ENCODE data around the gene PACS1. TPM values are rescaled to one million over a fixed set of nuclear protein-coding genes. Genes with fewer than 3 reads are reported as not detected.
A peak's percentile ranks its signal among the peaks of the same experiment; 100 is the strongest.
"Not testable (repeated sequence)": the region's sequence is repeated elsewhere in the genome, so short reads cannot be mapped to it uniquely, and the experiment has no call there.

The PACS1 gene
- total and polyA plus RNA-seq, 2 donors (not counting 1 experiment from before 2014, with no cell fraction given): 131 to 303 TPM

DNA sequence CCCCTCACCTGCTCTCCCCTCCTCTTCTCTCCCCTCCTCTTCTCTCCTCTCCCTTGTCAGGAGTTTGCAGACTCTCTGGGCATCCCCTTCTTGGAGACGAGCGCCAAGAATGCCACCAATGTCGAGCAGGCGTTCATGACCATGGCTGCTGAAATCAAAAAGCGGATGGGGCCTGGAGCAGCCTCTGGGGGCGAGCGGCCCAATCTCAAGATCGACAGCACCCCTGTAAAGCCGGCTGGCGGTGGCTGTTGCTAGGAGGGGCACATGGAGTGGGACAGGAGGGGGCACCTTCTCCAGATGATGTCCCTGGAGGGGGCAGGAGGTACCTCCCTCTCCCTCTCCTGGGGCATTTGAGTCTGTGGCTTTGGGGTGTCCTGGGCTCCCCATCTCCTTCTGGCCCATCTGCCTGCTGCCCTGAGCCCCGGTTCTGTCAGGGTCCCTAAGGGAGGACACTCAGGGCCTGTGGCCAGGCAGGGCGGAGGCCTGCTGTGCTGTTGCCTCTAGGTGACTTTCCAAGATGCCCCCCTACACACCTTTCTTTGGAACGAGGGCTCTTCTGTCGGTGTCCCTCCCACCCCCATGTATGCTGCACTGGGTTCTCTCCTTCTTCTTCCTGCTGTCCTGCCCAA, 206.0 kb downstream of the PACS1 start:
- H3K27ac Mint-ChIP-seq: no peak overlapping the region
- H3K4me3 Mint-ChIP-seq: no peak overlapping the region
- peaks cover 13 to 15% of the 10 kb centered on the region in 2 donors for H3K4me1 ChIP-seq (ENCODE audit: control insufficient read depth in 2 of 2, insufficient read depth in 2 of 2, low read length in 2 of 2)
- no peak overlapping the region for H3K9ac ChIP-seq (ENCODE audit: low read length)
- WGBS (ENCODE audit: insufficient coverage): 89% methylated on average over 11 of the region's 14 CpGs
- no peak overlapping the region for H3K4me3 ChIP-seq (ENCODE audit: control extremely low read depth in 1 of 5, extremely low read depth in 1 of 5, insufficient read depth in 1 of 5, low read depth in 2 of 5, low read length in 4 of 5)
- H3K36me3 ChIP-seq (replicated peaks in 1 of 2; ENCODE audit: control extremely low read depth in 1 of 2, control insufficient read depth in 1 of 2, extremely low read depth in 1 of 2, insufficient read depth in 2 of 2, low read length in 1 of 2): peaks cover 0 to 51% of the 10 kb centered on the region in 2 experiments
- H3K4me2 ChIP-seq (replicated peaks; ENCODE audit: low read depth, low read length, poor library complexity, severe bottlenecking): no peak overlapping the region
- CTCF ChIA-PET: no interaction called here
- TF ChIP-seq, protein P1, sequence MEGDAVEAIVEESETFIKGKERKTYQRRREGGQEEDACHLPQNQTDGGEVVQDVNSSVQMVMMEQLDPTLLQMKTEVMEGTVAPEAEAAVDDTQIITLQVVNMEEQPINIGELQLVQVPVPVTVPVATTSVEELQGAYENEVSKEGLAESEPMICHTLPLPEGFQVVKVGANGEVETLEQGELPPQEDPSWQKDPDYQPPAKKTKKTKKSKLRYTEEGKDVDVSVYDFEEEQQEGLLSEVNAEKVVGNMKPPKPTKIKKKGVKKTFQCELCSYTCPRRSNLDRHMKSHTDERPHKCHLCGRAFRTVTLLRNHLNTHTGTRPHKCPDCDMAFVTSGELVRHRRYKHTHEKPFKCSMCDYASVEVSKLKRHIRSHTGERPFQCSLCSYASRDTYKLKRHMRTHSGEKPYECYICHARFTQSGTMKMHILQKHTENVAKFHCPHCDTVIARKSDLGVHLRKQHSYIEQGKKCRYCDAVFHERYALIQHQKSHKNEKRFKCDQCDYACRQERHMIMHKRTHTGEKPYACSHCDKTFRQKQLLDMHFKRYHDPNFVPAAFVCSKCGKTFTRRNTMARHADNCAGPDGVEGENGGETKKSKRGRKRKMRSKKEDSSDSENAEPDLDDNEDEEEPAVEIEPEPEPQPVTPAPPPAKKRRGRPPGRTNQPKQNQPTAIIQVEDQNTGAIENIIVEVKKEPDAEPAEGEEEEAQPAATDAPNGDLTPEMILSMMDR (IDR thresholded peaks at IDR 0.05): no peak
- TF ChIP-seq EZH2 (IDR thresholded peaks at IDR 0.05; ENCODE audit: borderline replicate concordance, insufficient read depth, low read depth, low read length, poor library complexity, severe bottlenecking): no peak
- ATAC-seq (ENCODE audit: low read depth) (no peak), DNase-seq (no peak)
- POLR2A ChIA-PET: no interaction called here
- H3K9me3 Mint-ChIP-seq (ENCODE audit: insufficient read depth): no peaks in the 10 kb centered on the region
- H4K20me1 ChIP-seq (ENCODE audit: control insufficient read depth, insufficient read depth, low read length, poor library complexity, severe bottlenecking): peaks cover 56% of the 10 kb centered on the region
- H3K27me3 Mint-ChIP-seq: peaks cover 3% of the 10 kb centered on the region
- H3K79me2 ChIP-seq (ENCODE audit: control insufficient read depth, insufficient read depth, low read length): peaks cover 19% of the 10 kb centered on the region
- intact Hi-C loops (cut with micrococcal nuclease): no loop called here
- H3K9me3 ChIP-seq (ENCODE audit: control extremely low read depth in 1 of 3, control insufficient read depth in 2 of 3, insufficient read depth in 1 of 3, low read length in 2 of 3): no peaks in the 10 kb centered on the region
- peaks cover 20% of the 10 kb centered on the region for H3K4me1 Mint-ChIP-seq
- no peak overlapping the region for H3K27ac ChIP-seq (ENCODE audit: low read length in 2 of 2)
- H3K27me3 ChIP-seq (replicated peaks in 1 of 4; ENCODE audit: control extremely low read depth in 1 of 4, control insufficient read depth in 3 of 4, insufficient read depth in 4 of 4, low read length in 3 of 4): peaks cover 0 to 16% (median 3%) of the 10 kb centered on the region in 4 experiments
- H2AFZ ChIP-seq (ENCODE audit: insufficient read depth, low read depth, low read length, poor library complexity, severe bottlenecking): no peak overlapping the region

DNA sequence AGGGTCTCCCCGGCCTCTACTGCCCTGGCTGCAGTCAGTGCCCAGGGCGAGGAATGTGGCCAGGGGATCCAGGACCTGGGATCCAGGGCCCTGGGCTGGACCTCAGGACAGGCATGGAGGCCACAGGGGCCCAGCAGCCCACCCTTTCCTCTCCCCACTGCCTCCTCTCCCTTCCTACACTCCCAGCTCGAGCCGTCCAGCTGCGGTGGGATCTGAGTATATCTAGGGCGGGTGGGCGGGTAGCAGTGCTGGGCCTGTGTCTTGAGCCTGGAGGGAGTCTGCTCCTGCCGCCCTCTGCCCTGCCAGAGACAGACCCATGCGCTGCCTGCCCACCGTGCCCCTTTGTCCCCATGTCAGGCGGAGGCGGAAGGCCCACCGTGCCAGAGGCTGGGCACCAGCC, 206.5 kb downstream of the PACS1 start:
- H2AFZ ChIP-seq (ENCODE audit: insufficient read depth, low read depth, low read length, poor library complexity, severe bottlenecking); H3K27me3 Mint-ChIP-seq; H3K4me3 ChIP-seq (ENCODE audit: control extremely low read depth in 1 of 5, extremely low read depth in 1 of 5, insufficient read depth in 1 of 5, low read depth in 2 of 5, low read length in 4 of 5); H3K9me3 ChIP-seq (ENCODE audit: control extremely low read depth in 1 of 3, control insufficient read depth in 2 of 3, insufficient read depth in 1 of 3, low read length in 2 of 3); H3K9me3 Mint-ChIP-seq (ENCODE audit: insufficient read depth); H3K9ac ChIP-seq (ENCODE audit: low read length); DNase-seq; ATAC-seq (ENCODE audit: low read depth); H3K4me2 ChIP-seq (replicated peaks; ENCODE audit: low read depth, low read length, poor library complexity, severe bottlenecking); H3K27ac ChIP-seq (ENCODE audit: low read length in 2 of 2); CTCF ChIA-PET; intact Hi-C loops (cut with micrococcal nuclease); POLR2A ChIA-PET: not testable (repeated sequence)
- H3K4me3 Mint-ChIP-seq: peak overlapping the region; percentile 64
- Histone ChIP-seq H3K4me1 (ENCODE audit: control insufficient read depth in 2 of 2, insufficient read depth in 2 of 2, low read length in 2 of 2) (peaks cover 14 to 17% of the 10 kb centered on the region in 2 donors), H4K20me1 (ENCODE audit: control insufficient read depth, insufficient read depth, low read length, poor library complexity, severe bottlenecking) (peaks cover 50% of the 10 kb centered on the region), H3K36me3 (replicated peaks in 1 of 2; ENCODE audit: control extremely low read depth in 1 of 2, control insufficient read depth in 1 of 2, extremely low read depth in 1 of 2, insufficient read depth in 2 of 2, low read length in 1 of 2) (peaks cover 0 to 48% of the 10 kb centered on the region in 2 experiments), H3K79me2 (ENCODE audit: control insufficient read depth, insufficient read depth, low read length) (peaks cover 17% of the 10 kb centered on the region), H3K27me3 (replicated peaks in 1 of 4; ENCODE audit: control extremely low read depth in 1 of 4, control insufficient read depth in 3 of 4, insufficient read depth in 4 of 4, low read length in 3 of 4) (peaks cover 0 to 16% (median 3%) of the 10 kb centered on the region in 4 experiments)
- H3K4me1 Mint-ChIP-seq: peaks cover 25% of the 10 kb centered on the region
- peak overlapping the region; percentile 3 for H3K27ac Mint-ChIP-seq
- 89% methylated on average over 9 of the region's 13 CpGs for WGBS (ENCODE audit: insufficient coverage)

DNA sequence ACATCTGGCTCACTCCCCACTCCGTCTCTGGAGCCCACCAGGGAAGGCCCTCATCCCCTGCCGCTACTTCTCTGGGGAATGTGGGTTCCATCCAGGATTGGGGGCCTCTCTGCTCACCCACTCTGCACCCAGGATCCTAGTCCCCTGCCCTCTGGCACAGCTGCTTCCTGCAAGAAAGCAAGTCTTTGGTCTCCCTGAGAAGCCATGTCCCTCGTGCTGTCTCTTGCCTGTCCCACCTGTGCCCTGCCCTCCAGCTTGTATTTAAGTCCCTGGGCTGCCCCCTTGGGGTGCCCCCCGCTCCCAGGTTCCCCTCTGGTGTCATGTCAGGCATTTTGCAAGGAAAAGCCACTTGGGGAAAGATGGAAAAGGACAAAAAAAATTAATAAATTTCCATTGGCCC, 207.0 kb downstream of the PACS1 start:
- peaks cover 0 to 16% (median 3%) of the 10 kb centered on the region in 4 experiments for H3K27me3 ChIP-seq (replicated peaks in 1 of 4; ENCODE audit: control extremely low read depth in 1 of 4, control insufficient read depth in 3 of 4, insufficient read depth in 4 of 4, low read length in 3 of 4)
- intact Hi-C loops (cut with micrococcal nuclease): not testable (repeated sequence)

More for the DNA sequence above, 207.0 kb downstream of the PACS1 start:
- CTCF ChIA-PET; H2AFZ ChIP-seq (ENCODE audit: insufficient read depth, low read depth, low read length, poor library complexity, severe bottlenecking); DNase-seq; H3K9me3 ChIP-seq (ENCODE audit: control extremely low read depth in 1 of 3, control insufficient read depth in 2 of 3, insufficient read depth in 1 of 3, low read length in 2 of 3); H3K27ac ChIP-seq (ENCODE audit: low read length in 2 of 2); H3K9me3 Mint-ChIP-seq (ENCODE audit: insufficient read depth); H3K4me3 ChIP-seq (ENCODE audit: control extremely low read depth in 1 of 5, extremely low read depth in 1 of 5, insufficient read depth in 1 of 5, low read depth in 2 of 5, low read length in 4 of 5); H3K9ac ChIP-seq (ENCODE audit: low read length); ATAC-seq (ENCODE audit: low read depth); H3K27me3 Mint-ChIP-seq: not testable (repeated sequence)
- WGBS (ENCODE audit: insufficient coverage): 56% methylated on average over 4 of the region's 4 CpGs
- peaks cover 19 to 21% of the 10 kb centered on the region in 2 donors for H3K4me1 ChIP-seq (ENCODE audit: control insufficient read depth in 2 of 2, insufficient read depth in 2 of 2, low read length in 2 of 2)
- peak overlapping the region; percentile 95 for H3K4me2 ChIP-seq (replicated peaks; ENCODE audit: low read depth, low read length, poor library complexity, severe bottlenecking)
- Mint-ChIP-seq H3K27ac (peak overlapping the region; percentile 3), H3K4me1 (peaks cover 28% of the 10 kb centered on the region), H3K4me3 (peak overlapping the region; percentile 64)
- H3K36me3 ChIP-seq (replicated peaks in 1 of 2; ENCODE audit: control extremely low read depth in 1 of 2, control insufficient read depth in 1 of 2, extremely low read depth in 1 of 2, insufficient read depth in 2 of 2, low read length in 1 of 2): peaks cover 0 to 44% of the 10 kb centered on the region in 2 experiments
- peaks cover 46% of the 10 kb centered on the region for H4K20me1 ChIP-seq (ENCODE audit: control insufficient read depth, insufficient read depth, low read length, poor library complexity, severe bottlenecking)
- POLR2A ChIA-PET: interaction anchor here (0.6 to 0.9 kb wide), 3 partner anchors 8 to 36 kb away, joined by 3 to 8 read pairs (median 5); no protein-coding TSS in a partner anchor
- H3K79me2 ChIP-seq (ENCODE audit: control insufficient read depth, insufficient read depth, low read length): peaks cover 13% of the 10 kb centered on the region
